HG02970 (cell line): ENCODE measurements around the gene IFNGR1.
"Not testable (repeated sequence)": the region's sequence is repeated elsewhere in the genome, so short reads cannot be mapped to it uniquely, and the experiment has no call there.

Source experiments
- ATAC-seq: cut with Tn5 transposase; IDR thresholded peaks from one replicate; pipeline ENCODE4 v1.9.1; 2021; ENCODE audit warnings: mild to moderate bottlenecking, moderate library complexity, moderate number of reproducible peaks; ENCODE audit not compliant: unreplicated experiment, low FRiP score

The IFNGR1 gene

DNA sequence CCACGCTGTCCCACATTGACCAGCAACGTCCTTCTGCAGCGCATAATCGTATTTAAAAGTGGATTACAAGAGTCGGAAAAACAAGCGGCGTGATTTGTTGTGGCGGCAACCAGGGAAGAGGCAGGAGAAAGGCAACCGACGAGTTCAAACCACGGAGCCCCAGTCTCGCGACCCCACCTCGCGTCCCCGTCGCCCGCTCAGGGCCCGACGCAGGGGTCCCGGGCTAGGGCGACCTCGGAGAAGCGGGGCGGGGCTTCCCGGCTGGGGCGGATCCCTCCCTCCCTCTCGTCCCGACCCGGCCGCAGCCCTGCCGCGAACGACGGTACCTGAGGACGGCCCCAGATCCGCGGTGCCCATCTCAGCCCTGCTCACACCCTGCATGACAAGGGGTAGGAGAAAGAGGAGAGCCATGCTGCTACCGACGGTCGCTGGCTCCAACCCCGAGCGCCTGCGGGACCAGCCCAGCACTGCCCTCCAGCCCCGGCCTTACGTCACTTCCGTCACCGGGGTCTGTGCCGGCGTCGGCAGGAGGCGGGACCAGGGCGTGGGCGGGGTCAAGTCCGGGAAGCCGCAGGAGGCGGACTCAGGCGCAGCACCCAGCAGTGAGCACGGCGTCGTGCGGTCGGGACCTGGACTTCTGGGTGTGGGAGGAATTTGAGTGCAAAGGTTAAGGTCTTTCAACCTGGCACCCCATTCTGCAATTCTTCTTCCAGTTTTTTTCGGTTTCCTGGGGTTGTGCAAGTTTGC, at the start of gene IFNGR1:
Gene IFNGR1 (minus strand): TSS at position 469 of the 747 bp plus-strand sequence. CDS start 58 bp downstream, at position 411.
- ATAC-seq, result peak; percentile 79

- no peak for ATAC-seq
Measured at GRCh38 chr6:137268911-137269310, 49.7 kb upstream of the IFNGR1 start.

- no peak for ATAC-seq
Measured at GRCh38 chr6:137266309-137266586, 47.1 kb upstream of the IFNGR1 start.

GRCh38 chr6:137265561-137266308, 46.5 kb upstream of the IFNGR1 start:
- ATAC-seq, result no peak

DNA sequence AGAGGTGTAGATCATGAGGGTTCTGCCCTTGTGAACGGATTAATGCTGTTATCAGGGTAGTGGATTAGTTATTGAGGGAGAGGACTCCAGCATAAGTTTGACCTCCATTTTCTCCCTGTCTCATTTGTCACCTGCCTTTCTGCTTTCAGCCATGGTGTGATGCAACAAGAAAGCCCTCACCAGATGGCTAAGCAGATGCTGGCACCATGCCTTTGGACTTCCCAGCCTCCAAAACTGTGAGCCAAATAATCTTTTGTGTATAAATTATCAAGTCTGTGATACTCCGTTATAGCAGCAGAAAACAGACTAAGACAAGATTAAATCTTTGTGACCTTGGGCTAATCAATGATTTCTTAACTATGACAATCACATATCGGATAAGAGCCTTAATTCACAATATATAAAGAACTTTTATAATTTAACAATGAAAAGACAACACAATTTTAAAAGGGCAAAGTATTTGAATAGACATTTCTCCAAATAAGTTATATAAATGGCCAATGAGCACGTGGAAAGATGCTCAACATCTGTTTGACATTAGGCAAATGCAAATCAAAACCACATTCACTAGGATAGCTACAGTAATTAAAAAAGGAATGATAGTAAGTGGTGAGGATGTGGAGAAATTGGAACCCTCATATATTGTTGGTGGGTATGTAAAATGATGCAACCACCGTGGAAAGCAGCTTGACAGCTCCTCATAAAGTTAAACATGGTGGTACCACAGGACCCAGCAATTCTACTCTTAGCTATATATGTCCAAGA, 45.3 kb upstream of the IFNGR1 start:
- ATAC-seq, result no peak

DNA sequence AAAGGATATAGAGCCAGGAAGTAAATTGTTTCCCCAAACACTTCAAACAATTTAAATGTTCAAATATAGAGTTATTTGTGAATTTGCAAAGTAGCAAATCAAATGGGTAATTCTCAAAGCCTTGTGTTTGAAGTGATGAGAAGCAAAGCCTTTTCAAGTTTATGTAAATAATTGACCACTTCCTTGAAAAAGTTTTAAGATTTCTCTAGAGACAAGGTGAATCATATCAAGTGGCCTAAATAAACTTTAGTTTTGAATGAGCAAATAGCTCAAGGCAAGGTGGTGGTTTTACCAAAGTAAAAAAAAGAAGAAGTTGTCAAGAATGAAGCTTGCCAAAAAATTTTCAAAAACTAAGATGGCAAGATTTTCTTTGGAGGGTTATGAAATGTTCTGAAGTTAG, 42.6 kb upstream of the IFNGR1 start:
- no peak for ATAC-seq

GRCh38 chr6:137261361-137261760, 42.2 kb upstream of the IFNGR1 start:
- no peak for ATAC-seq

GRCh38 chr6:137260217-137260616, 41.0 kb upstream of the IFNGR1 start:
- ATAC-seq, result no peak

GRCh38 chr6:137259349-137259748, 40.2 kb upstream of the IFNGR1 start:
- ATAC-seq, result no peak

GRCh38 chr6:137258170-137258569, 39.0 kb upstream of the IFNGR1 start:
- no peak for ATAC-seq

DNA sequence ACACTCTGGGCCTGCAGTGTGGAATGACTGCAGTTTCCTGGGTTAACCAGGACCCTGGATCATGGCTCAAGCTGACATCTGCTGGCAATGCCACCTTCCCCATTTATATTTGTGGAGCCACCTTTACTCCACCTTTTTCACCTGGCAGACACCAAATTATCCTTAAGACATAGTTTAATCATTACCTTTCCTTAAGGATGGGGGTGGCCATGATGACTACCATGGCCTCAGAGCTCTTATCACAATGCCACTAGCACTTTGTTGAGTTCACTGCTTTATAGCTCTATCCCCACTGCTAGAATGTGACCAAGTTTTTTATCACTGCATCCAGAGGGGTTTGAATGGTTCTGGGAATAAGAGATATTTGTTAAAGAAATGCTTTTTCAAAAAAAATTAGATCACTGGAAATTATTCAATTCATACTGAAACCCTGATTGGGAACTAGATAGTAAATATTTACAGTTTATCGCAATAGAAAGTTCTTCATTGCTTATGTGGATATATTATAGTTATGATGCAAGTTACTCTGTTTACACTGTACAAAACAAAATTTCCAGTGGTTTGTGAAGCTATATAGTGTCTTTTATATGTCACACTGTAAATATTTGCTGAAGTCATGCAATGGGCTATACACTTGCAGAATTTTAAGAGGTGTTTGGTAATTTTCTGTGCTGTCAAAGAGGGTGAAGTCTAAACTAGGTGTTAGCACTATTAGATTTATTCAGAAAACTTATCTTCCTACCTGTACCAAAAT, 37.3 kb upstream of the IFNGR1 start:
- no peak for ATAC-seq

- no peak for ATAC-seq
Measured at GRCh38 chr6:137254966-137255365, 35.8 kb upstream of the IFNGR1 start.

- ATAC-seq, result not testable (repeated sequence)
Measured at GRCh38 chr6:137254430-137254829, 35.2 kb upstream of the IFNGR1 start.

DNA sequence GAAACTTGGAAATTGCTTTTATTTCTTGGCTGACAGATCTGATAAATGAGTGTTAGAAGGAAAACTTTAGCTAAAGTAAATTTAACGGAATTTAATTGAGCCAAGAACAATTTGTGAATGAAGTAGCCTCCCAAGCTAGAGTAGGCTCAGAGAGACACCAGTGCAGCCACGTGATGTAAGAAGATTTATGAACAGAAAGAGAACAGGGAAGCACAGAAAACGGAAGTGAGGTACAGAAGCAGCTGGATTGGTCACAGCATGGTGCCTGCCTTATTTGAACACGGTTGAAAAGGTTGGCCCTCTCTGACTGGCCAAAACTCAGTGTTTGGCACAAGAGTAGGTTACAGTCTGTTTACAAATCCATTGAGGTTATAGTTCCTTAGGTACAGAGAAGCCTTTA, 29.5 kb upstream of the IFNGR1 start:
- ATAC-seq, result no peak

- no peak for ATAC-seq
Measured at GRCh38 chr6:137247724-137248123, 28.5 kb upstream of the IFNGR1 start.

DNA sequence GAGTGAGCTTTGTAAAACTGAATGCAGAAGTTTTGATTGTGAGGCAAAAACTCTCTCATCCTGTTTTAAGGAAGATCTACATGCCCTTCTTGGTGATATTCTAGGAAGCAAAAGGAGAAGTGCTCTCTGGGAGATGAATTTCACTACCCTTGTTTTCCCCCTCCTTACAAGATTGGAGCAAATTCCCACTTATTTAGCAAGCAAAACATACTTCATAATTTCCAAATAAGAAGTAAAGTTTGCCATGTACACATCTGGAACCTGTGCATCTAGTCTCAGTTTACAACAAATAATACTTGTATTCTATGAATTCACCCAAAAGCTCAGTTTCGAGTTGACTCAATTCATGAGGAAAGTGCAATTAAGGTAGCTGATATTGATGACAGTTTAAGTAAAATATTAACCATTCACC, 27.6 kb upstream of the IFNGR1 start:
- ATAC-seq, result no peak

DNA sequence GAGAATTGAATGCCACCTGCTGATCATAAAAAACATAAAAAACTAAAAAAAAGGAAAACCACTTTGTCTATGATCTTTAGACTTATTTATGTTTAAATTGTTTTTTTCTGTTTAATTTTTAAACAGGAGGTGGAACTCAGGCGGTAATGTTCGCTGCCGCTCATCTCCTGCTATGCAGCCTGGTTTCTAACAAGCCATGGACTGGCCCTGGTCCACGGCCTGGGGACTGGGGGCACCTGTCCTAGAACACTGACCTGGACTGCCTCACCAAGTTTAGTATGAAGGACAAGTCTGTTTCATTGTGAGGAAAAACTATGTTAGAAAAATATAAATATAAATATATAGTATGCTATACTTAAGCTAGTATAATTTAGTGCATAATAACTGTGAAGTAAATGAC, 27.0 kb upstream of the IFNGR1 start:
- ATAC-seq, result no peak

- ATAC-seq, result no peak
Measured at GRCh38 chr6:137241481-137242038, 22.4 kb upstream of the IFNGR1 start.

DNA sequence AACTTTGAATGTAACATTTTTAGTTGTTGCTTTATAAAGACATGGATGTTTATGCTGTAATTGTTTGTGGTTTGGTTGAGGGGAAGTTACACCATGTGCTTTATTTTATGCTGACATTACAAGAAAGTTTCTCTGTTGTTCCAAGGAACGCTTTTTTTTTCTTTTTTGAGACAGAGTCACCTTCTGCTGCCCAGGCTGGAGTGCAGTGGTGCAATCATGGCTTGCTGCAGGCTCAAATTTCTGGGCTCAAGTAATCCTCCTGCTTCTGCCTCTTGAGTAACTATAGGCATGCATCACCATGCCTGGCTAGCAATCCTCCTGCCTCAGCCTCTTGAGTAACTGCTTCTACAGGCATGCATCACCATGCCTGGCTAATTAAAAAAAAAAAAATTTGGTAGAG, 21.0 kb upstream of the IFNGR1 start:
- no peak for ATAC-seq

- no peak for ATAC-seq
Measured at GRCh38 chr6:137237413-137238170, 18.4 kb upstream of the IFNGR1 start.
